Hepatic stellate cell (primary cell): ENCODE results near the gene TNNI3K.

Experiments
- DNase-seq: peaks from one replicate; pipeline ENCODE4 v3.0.0; 2011; ENCODE audit warnings: low spot score

TNNI3K gene

DNA sequence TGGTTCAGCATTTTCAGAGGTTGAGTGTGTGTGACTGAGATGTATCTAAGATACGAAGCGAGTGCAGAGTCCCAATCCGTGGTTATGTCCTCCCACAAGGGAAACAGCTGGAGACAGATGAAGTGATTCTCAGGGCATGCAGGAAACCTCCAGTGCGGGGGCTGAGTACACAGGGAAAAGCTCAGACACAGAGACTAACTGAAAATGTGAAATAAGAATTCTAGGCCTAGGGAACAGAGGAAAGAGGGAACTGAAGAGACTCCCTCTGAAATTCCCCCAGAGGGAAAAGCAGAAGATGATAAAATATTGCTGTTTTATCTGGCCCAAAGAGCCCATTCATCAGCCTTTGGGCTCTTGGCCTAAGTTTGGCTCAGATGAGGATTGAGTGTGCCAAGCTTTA is 160.4 kb downstream of the TNNI3K start:
- no peak for DNase-seq

DNA sequence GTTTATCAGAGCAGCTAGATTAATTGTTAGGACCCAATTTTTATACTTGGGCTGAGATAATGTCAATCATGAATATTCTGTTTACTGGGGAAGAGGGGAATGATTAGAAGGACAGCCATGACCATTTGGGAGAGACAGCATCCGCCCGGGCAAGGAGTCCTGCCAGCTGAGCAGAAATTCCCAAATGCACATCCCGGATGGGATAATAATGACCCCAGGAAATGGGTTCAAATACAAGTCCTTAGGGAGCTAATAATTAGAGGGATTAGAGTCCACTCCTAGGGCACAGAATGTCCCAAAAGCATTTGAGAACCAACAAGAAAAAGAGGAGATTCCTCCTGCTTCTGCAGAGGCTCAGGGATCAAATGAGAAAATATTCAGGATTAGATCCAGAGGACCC is 161.3 kb downstream of the TNNI3K start:
- DNase-seq: no peak

DNA sequence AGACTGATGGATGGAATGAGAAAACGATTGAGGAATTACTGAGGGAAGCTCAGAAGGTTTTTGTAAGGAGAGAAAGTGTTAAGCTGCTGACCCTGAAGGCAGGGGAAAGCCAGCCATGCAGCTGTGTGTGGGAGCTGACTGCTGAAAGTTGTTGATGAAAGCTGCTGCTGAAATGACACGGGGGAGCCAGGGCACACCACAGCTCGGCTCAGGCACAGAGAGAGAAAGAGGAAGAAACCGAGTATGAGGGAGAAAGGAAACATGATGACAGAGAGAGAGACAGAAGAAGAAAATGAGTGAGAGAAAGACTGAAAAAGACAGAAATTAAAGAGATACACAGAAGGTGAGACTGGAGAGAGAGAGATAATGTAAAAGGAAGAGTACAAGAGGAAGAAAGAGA is 161.7 kb downstream of the TNNI3K start:
- no peak for DNase-seq

DNA sequence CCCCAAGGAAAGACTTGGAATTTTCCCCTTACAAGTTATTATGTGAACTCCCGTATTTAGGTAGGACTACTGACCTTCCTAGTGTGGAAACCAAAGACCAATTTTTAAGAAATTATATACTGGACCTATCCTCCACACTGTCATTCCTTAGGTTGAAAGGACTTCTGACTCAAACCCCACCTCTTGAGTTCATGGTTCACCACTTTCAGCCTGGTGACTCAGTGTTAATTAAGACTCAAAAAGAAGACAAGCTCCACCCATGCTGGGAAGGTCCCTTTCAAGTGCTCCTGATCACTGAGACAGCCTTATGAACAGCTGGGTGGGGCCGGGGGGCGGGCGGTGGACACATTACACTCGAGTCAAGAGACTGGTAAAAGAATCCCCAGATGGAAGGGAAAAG is 164.1 kb downstream of the TNNI3K start:
- DNase-seq: no peak

DNA sequence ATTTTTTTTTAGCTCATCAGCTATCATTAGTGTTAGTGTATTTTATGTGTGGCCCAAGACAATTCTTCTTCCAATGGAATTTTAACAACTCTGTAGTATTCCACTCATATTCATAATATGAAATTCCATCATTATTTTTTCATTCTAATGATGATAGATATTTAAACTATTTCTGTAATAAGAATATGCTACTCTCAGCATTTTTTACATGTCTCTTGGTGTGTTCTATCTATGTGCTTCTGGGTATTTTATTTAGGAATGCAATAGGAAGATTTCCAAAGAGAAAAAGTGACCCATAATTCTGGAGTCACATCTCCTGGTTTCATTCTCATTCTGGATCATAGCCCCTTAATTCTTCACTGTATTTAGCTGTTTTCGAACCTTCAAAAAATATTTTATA is 167.7 kb downstream of the TNNI3K start:
- DNase-seq: no peak

DNA sequence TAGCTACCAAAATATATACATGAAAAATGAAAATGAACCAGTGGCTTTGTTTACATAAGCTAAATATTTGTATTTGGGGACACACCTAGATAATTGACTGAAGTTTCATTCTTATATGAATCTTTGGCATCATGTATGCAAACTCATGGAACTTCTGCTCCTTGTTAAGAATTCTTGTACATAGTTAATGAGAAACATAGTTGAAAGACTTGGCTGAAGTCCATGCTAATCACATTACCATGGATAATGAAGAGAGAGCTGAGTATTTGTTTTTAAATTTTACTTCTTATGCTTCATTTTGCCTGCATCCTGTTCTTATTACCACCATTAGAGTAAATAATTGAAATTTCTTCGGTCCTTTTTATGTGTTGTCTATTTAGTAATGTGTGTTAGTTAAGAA is 168.4 kb downstream of the TNNI3K start:
- no peak for DNase-seq

DNA sequence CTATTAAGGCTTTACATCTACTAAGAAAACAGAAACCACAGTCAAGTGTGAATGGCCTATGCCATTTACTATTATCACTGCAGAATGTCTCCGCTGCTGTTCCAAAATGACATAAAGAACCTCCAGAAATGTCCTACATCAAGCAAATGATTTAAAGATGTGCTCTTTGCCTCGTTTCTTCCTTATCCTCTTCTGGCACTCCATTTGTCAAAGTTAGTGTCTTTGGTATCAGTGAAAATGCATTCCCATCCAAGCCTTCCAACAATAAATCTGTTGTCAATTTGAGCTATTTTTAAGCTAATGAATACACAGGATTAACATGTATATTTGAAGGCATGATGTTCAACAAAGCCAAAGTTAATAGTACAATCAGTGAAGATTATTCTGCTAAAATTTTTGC is 171.6 kb downstream of the TNNI3K start:
- no peak for DNase-seq

DNA sequence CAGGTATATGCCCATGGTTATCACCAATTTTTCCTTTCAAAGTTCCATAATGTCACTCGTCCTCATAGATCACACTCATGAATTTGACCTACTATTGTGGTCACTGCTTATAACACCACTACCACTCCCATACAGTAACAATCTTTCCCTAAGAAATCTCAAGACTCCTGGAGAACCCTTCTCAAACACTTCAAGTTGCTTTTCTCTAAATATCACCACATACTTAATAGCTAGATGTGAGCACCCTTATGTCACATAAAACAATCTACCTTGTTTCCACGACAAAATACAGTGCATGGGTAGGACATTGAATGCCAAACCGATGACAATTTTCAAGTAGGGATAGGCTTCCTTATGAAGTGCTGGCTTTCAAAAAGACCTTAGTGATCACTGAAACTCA is 172.7 kb downstream of the TNNI3K start:
- no peak for DNase-seq

DNA sequence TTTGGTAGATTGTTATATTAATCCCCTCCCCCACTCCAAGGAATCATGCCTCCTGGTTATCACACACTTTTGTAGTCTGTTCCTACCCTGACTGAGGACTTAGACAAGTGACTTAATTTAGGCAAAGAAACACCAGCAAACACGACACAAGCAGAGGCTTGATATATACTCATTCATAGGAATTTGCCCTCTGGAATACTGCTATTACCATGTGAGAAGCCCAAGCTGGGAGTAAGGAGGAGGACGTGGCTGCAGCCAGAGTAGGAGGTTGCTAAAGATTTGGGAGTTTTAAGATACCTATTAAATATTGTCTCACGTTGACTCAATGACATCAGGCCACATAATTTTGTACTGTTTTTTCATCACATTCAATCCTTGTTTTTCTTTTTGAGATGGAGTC is 177.1 kb downstream of the TNNI3K start:
- DNase-seq: no peak

DNA sequence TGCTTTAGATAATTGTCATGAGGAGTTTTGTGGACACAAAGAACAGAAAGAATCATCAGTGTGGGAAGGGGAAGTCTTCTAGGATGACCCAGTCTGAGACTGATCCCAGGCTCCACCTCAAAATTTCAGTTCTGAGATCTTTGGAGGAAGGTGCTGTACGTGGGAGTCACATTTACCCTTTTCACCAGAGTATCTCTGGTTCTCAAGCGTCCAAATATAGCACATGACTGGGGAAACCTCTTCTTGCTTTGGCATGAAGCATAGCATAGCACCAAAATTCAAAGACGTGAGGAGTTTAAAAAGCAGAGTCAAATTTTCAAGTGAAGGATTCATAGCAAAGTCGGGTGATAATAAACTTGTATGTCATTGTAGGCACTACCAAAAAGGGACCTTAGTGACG is 180.7 kb downstream of the TNNI3K start:
- no peak for DNase-seq

DNA sequence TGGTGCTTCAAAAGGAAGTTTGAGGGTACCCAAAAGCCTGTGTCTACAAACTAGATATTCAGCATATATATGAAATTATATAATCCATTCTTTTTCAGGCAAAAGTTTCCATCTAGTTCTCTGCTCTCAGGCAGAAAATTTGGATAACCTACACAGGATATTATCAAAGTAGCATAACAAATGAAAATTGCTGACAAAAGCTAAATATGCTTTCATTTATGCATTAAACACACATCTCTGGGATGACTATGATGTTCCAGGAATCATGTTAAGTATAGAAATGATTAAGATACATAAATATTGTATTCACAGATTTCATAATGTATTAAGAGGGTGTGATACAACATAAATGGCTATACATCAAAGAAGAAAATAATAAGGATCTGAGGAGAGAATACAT is 184.4 kb downstream of the TNNI3K start:
- no peak for DNase-seq

DNA sequence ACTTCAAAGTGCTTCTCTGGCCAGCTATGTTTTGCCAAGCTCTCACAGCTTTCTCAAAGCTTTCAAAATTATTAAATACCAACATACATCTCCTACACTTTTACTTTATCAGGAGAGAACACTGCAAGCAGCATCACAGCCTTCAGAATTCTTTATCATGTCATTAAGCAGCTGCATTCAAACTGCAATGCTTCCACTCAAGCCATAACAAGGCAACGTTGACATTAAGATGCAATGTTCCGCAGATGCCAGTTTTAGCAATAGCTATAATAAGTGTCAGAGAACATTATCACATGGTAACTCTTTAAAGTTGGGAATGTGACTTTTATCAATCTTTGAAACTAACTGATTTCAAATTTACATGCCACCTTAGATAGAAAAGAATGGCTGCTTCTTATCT is 185.3 kb downstream of the TNNI3K start:
- no peak for DNase-seq

DNA sequence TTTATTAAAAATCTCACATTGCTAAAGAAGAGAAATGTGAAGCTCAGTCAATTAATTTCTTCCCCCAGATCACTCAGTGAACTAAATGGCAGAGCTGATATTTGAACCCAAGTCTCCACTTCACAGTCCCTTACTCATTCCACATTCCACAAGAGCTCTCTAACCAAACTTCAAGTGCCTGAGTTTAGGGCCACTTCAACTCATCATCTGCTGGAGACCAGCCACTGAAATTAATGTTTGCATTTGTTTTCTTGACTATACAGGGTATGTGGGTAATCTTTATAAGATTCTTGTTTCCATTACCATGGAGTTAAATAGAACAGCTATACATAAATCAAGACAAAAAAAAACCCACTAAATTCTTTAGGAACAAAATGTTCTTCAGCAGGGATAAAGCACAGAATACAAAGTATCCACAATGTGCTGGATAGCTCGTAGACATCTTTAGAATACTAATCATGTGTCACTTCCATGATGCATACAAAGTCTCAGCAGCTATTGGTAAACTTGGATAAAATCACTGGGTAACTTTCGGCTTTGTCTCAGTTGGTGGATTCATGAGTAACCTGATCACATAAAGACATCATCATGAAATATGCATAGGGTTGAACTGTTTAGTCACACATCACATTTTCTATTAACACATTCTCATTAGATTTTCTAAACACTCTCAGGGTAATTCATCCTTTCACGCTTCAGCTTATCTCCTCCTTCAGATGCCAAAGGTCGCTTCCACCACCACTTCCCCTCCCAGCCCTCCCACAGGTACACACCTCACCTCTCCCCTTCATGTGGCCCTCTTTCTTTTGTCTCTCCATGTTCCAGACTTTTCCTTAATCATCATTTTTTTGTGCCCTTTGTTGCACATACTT is 187.5 kb downstream of the TNNI3K start:
- DNase-seq: no peak

DNA sequence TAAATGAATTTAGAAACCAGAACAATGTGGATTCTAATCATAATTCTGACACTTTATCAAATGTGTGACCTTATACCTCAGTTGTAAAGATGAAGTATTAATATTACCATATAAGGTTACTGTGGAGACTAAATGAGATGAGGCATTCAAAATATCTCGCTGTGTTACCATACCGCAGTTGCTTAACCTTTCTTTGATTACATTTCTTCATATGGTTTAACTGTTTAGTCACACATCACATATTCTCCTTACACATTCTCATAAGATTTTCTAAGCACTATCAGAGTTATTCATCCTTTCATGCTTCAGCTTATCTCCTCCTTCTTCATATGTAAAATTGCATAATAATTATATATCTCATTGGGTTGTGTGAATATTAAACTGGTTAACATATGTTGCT is 188.3 kb downstream of the TNNI3K start:
- DNase-seq: no peak

DNA sequence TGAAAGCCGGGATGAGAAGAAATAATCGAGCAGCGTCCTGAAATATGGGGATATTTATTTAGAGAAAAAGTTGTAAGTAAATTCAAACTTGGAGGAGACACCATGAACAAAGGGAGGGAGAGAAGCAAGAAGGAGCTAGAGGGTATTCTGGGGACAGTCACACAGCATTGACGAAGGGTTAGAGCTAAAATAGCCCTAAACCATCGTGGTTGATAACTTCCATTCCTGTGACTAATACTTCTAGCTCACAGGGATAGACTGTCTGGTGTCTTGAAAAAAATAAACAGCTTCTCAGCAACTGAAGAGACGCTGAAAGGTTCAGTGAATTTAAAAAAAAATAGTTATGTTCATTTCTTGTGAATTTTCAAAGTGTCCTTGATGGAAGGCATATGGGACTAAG is 190.5 kb downstream of the TNNI3K start:
- DNase-seq: peak; percentile 14

DNA sequence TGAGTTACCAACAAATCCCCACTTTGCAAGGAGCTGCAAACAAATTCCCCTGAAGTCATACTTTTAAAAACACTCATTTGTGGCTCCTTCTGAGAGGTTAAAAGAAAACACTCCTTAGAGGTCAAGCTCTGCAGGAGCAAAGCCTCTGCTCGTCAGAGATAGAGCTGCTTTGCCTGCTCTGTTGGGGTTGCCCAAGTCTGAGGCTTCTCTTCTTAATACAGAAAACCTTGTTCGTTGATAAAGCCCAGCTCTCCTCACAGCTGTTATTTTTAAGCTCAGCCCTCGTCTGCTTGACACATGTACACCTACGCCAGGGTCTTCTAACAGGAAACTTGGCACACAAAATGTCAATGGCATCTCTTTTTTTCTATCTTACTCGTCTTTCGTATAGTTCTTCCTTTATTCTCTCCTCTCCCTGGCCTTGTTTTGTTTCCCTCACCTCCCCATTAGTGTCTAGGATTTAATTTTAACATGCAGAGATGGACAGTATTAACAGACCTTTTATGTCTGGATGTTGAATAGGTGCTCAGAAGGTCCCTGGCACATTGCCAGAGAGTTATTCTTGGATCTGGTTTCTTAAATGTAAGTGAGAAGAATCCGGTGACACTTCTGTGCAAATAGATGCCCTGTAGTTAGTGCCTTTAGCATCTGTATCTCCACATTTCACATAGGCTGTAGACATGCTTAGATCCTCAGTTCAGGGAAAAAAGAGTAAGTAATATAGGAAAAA is 191.2 kb downstream of the TNNI3K start:
- no peak for DNase-seq

DNA sequence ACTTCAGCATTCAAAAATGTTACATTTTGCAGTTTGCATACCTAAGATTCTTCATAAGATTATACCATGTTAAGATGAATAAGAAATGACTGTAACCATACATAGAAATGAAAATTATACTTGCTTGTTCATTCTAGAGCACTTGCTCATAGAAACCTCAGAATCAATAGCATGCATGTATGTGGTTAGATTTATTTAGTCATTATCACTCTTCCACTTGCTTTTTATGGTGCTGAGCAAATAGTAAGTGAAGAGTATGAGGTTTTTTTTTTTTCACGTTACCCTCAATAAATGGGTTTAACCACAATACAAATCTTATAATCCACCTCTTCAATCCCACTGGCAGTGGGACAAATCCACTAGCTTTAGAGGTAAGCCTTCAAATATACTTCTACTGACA is 192.5 kb downstream of the TNNI3K start:
- DNase-seq: peak; percentile 3

DNA sequence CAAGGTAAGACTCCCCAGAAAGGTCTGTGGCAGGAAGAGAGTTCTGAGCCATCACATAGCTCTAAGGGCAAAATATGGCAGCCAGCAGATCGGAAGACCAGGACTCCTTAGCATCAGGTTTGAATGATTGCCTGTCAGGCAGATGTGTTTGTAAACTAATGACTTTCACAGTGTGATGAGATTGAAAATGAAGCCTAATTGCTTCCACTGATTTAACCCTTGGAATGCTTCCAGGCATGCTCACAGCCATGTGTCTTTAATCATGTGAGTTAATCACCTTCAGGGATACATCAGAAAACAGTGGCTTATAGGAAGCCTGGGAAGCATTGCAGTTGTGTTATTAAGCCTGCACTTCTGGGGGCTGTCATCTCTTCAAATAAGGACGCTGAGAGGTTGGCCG is 194.4 kb downstream of the TNNI3K start:
- no peak for DNase-seq

DNA sequence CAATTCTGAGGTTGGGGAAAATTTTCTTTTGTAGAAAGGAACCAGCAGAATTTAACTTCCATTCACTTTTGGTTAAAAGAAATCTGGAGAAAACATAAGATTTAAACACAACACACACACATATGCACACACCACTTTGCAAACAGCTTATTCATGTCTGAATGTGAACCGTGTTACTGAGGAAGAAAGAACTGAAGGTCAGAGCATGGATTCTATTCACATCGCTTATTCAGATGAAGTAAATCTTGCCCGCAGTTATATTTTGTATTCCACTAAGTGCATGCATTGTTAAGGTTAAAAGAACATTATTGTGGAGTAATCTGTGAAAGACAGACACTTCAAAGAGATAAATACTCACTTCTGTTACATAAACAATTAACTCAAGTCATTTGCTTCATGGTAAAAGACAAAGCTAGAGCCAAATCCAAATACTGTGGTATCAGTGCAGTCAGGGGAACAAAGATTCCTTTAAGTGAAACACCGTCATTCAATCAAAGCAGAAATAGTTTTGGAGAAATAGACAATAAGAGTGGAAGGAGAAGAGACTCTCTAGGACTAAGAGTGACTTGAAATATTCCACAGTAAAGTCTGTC is 195.3 kb downstream of the TNNI3K start:
- no peak for DNase-seq

DNA sequence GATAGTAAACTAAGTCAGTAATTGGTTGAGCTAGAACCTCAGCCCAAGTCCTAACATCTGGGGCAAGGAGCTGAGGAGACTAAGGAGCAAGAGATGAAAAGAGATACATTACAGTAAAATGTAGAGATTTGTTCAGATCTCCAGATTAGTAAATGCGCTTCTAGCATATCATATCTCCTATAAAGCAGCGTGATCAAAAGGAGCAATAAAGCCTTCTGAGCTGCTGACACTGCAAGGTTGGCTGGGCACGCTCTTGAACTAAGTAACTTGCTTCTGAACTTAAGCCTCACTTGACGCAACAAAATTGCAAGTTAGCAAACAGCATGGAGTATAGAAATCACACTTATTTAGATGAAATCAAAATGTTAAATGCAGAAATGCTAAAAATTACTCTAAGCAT is 196.3 kb downstream of the TNNI3K start:
- DNase-seq: no peak

DNA sequence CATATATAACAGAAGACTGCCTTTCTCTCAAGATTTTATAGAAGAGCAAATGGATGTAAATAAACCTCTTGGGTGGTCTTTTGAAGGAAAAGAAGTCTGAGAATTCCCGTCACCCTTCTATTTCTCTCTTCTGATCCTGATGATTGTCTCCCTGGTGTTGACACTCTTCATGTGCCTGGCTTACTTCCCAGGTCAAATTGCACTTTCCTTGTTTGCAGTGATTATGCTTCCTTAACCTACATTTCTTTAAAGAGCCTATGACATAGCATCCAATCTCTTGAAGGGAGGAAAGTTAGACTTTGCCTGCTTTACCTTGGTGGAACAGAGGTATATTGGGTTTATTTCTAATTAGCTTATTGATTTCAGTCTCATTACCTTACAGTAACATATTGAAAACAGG is 197.1 kb downstream of the TNNI3K start:
- no peak for DNase-seq

DNA sequence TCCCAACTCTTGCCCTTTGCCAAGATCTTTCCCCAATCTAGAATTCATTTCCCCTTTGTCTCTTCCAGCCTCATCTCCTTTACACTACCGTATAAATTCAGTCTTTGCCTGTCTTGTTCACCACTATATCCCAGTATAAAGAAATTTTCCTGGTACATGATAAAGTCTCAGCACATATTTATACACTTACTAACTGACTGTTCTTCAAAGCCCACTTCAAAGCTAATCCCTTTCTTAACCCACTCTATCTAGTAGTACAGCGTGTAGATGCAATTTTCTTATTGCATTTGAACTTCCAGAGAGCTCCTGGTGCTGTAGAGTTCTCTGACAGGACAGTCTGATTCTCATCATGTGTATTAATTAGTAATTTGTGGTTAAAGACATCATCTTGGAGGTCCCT is 199.1 kb downstream of the TNNI3K start:
- no peak for DNase-seq

DNA sequence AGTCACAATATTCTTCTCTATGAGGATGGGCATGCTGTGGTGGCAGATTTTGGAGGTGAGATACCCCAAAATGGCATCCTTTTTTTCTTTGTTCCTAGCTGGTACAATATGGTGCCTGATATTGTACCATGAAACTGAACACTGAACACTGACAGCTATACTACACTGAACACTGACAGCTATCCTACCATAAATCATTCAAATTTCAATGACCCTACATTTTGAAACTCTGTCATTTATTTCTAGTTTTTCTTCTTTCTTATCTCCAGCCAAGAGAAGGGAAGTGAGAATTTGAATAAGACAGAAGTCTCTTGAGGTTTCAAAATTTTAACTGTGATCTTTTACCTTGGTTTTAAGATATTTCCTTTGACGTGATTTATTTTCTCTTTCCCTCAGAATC is 200.9 kb downstream of the TNNI3K start:
- DNase-seq: no peak
